ENCODE data around the gene CCDC69.
"Not testable (repeated sequence)": the region's sequence is repeated elsewhere in the genome, so short reads cannot be mapped to it uniquely, and the experiment has no call there.

- TF ChIP-seq MYC (IDR thresholded peaks at IDR 0.05; ENCODE audit: low read depth, low read length); POLR2A (IDR thresholded peaks at IDR 0.05; ENCODE audit: extremely low read depth, insufficient read length): not testable (repeated sequence)
- TF ChIP-seq, protein P1, sequence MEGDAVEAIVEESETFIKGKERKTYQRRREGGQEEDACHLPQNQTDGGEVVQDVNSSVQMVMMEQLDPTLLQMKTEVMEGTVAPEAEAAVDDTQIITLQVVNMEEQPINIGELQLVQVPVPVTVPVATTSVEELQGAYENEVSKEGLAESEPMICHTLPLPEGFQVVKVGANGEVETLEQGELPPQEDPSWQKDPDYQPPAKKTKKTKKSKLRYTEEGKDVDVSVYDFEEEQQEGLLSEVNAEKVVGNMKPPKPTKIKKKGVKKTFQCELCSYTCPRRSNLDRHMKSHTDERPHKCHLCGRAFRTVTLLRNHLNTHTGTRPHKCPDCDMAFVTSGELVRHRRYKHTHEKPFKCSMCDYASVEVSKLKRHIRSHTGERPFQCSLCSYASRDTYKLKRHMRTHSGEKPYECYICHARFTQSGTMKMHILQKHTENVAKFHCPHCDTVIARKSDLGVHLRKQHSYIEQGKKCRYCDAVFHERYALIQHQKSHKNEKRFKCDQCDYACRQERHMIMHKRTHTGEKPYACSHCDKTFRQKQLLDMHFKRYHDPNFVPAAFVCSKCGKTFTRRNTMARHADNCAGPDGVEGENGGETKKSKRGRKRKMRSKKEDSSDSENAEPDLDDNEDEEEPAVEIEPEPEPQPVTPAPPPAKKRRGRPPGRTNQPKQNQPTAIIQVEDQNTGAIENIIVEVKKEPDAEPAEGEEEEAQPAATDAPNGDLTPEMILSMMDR (IDR thresholded peaks at IDR 0.05; ENCODE audit: low read depth, low read length): not testable (repeated sequence)
Measured at GRCh38 chr5:151240268-151240835, 16.5 kb upstream of the CCDC69 start.

Data from NB4 (cell line).